Erythroblast (primary cell): Measurements from ENCODE around the gene IRF7.
"Not testable (repeated sequence)": the region's sequence is repeated elsewhere in the genome, so short reads cannot be mapped to it uniquely, and the experiment has no call there.

Experiments
- DNase-seq, 2 experiments: peaks; one replicate each; lab custom pipeline; 2025; lab: John Stamatoyannopoulos, UW
- GATA1 ChIP-seq: IDR thresholded peaks from 2 replicates; pipeline ENCODE4 v1.6.1; 2011; ENCODE audit warnings: low read depth, mild to moderate bottlenecking, control low read depth, low read length, moderate library complexity
- POLR2A ChIP-seq: IDR thresholded peaks from 2 replicates; pipeline ENCODE4 v1.6.1; 2011; ENCODE audit warnings: mild to moderate bottlenecking, low read length

Gene IRF7

DNA sequence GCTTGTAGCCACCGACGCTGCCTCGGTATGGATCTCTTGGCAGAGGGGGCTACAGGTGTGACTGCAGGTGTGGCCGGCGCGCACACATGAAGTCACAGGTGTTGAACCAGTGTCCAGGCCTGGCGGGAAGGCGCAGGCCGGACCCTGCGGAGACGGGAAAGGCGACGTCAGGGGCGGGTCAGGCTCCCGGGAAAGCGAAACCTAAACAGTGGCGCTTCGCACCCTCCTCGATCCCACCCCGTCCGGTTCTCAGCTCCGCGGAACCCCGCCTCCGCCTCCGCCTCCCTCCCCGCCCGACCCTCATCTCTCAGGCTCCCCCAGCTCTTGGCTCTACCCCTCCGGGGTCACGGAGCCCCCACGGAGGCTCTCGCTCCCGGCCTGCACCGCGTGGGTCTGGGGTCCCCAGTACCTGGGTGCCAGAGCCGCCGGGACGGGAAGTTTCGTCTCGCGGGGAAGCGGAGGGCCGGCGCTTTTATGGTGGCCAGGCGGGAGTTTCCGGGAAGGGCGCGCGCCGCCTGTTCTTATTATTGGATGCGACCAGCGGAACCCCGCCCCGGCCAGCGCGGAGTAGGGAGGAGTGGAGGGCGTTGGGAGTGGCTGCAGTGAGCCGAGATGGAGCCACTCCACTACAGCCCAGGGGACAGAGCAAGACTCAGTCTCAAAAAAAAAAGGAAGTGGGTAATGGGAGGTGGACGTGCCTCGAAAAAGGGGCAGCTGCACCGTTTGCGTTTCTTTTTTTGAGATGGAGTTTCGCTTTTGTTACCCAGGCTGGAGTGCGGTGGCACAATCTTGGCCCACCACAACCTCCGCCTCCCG, at the start of gene IRF7:
Gene IRF7, minus strand, starts transcription at position 447 of the 816 bp plus-strand sequence. CDS start 586 bp downstream, outside the sequence.
- TF ChIP-seq POLR2A (peak; percentile 56), GATA1 (no peak)

DNA sequence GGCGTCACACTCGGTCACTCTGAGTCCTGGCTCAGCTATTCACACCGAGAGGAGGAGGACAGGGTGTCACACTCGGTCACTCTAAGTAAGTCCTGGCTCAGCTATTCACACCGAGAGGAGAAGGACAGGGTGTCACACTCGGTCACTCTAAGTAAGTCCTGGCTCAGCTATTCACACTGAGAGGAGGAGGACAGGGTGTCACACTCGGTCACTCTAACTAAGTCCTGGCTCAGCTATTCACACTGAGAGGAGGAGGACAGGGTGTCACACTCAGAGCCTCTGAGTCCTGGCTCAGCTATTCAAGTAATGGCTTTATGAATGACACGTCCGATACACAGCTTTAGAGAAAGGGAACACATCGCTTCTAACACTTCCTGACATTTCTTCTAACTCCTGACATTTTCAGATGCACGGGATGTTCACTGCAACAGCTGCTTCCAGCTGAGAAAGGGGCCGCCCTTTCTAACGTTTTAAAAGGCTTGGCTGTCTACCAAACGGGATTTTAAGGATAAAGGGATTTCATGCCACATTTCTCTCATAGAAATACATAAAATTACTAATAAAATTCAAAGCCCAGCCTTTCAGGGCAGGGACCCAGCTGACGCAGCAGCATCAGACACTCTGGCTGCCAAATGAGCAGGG, 49.4 kb upstream of the IRF7 start:
- TF ChIP-seq POLR2A, result no peak
- TF ChIP-seq GATA1, result no peak
- no peak for DNase-seq

More for the DNA sequence above, at the start of gene IRF7:
- DNase-seq, result peak; percentile 88 to 91

DNA sequence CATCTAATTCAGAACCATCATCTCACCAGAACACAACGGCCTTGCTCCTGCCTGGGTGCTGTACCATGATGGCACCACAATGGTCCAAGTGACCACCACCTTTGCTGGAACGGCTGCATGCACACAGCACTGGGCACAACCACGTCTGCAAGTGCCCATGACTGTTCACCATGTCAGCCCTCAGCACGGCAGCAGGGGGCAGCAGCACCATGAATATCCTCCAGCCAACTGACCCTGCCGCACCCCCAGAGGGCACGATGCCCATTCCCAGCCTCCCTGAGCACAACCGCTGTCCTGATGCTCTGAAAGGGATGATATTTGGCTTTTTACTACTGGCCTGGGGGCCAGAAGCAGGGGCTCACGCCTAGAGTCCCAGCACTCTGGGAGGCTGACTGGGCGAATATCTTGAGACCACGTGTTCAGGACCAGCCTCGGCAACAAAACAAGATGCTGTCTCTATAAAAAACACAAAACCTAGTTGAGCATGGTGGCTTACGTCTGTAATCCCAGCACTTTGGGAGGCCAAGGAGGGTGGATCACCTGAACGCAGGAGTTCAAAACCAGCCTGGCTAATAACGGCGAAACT, 47.0 kb upstream of the IRF7 start:
- DNase-seq, result peak; percentile 61 to 74
- TF ChIP-seq POLR2A, result no peak
- no peak for TF ChIP-seq GATA1

DNA sequence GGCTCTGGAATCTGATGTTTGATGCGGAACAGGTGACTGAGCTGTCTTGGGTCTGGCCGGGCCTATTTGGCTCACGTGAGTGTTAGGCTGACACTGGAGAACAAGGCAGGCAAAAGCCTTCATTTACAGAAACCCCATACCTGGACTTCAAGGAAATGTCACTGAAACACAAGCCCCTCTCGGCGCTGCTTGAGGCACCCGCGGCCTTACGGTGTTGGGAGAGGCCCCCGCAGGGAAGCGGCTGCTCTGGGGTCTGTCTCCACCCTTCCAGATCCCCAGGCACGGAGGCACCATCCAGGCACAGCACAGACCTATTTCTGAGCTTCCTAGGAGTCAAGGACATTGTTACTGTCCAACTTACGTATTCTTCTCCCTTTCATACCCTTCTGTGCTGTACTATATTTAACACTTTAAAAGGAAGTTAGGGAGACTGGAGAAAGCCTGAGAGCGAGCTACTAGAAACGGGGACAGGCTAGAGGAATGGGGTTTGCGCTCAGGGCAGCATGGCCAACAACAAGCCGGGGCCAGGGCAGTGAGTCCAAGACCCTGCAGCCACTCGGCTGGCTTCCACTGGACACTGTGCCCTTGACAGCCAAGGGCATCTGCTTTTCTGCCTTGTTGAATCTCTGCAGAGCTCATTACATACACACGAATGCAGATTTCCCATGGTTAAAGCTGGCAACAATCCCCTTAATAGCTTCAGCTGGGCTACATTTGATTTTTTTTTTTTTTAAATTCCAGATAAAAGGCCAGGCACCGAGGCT, 45.1 kb upstream of the IRF7 start:
- TF ChIP-seq GATA1, result no peak
- TF ChIP-seq POLR2A, result no peak
- DNase-seq, result no peak

DNA sequence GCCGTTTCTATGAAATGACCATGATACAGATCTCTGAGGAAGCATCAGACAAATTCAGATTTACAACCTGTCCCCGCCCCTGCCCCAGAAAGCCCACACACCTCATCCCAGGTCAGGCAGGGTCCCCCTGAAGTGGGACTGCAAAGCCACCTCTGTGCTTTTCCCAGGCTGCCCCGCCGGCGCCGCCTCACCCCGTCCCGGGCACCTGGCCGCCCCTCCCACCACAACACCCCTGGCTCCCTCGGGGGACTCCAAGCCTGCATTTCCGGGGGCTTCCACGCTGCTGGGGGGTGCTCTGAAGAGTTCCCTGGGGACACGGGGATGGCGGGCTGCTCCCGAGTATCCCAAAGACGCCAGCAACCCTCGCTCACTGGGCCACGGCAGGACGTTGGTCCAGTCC, 44.5 kb upstream of the IRF7 start:
- TF ChIP-seq GATA1 (no peak), POLR2A (no peak)
- DNase-seq, result no peak

DNA sequence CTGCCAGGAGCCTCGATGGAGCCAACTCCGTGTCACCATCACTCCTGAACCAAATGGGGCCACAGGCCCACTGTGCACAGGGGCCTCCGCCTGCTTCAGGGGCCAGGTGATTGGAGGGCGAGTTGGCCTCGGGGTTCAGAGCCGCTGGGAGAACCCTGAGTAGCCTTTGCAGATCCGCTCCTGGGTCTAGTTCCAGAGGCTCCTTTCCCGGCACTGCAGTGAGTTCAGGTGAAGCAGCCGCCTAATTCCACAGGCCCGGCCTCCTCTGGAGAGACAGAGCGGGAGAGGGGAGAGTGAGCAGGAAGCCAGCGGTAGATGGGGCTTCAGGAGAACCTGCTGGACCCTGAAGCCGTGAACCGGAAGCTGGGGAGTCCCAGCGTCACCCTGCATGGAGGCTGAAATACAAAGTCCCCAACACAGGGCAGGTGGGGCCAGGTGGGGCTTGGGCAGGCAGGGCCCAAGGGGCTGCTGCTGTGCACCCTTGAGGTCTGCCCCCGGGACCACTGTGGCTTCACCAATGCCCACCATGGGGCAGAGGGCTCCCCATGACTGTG, 43.9 kb upstream of the IRF7 start:
- TF ChIP-seq POLR2A (no peak), GATA1 (no peak)

DNA sequence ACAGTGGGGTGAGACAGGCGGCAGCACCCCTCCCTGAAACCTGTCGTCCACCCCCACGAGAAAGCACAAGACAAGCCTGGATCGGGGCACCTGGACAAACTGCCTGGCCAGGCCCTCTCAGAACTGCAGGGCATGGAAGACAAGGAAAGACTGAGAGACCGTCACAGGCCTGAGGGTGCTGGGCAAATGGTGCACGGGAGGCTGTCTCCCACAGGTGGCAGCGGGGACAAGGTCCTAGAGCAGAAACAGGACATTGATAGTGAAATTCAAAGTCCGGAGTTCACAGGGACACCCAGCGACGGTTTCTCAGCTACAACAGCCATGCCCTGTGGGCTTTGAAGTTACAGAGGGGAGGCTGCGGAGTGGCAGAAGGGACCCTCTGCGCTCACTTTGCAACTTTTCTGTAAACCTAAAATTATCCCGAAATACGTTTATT, 42.0 kb upstream of the IRF7 start:
- no peak for TF ChIP-seq POLR2A
- TF ChIP-seq GATA1, result no peak
- DNase-seq, result no peak

More for the DNA sequence above, 43.9 kb upstream of the IRF7 start:
- no peak for DNase-seq

DNA sequence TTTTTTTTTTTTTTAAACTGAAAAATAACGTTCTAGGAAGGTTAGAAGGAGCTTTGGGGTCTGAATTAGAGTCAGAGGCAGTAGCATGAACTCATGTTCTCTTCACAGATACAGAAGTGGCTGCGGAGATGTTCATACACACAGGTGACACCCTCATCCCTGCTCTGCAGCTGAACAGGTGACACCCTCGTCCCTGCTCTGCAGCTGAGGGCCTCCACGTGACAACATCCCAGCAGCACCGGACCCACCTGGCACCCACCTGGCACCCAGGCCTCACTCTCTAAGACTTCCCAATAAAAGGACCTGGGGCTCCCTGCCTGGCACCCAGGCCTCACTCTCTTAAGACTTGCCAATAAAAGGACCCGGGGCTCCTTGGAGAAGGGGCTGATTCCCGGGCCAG, 41.1 kb upstream of the IRF7 start:
- TF ChIP-seq GATA1, result no peak

DNA sequence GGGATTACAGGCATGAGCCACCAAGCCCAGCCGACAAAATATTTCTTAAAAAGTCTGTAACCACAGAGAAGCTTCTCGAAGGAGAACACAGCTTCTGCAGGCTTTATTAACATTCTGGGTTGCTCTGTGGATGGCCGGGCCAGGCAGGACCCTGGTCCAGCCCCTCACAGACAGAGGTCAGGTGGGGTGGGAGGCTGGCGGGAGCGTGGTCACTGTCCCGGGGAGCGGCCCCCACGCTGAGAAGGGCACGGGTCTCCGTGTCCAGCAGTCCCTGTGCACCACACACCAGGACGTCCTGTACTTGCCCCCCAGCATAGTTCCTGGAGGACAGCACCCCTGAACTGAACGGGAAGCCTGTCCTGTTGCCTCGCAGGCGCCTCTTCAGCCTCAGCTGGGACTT, 40.7 kb upstream of the IRF7 start:
- no peak for DNase-seq
- no peak for TF ChIP-seq POLR2A
- no peak for TF ChIP-seq GATA1

More for the DNA sequence above, 41.1 kb upstream of the IRF7 start:
- DNase-seq, result no peak

DNA sequence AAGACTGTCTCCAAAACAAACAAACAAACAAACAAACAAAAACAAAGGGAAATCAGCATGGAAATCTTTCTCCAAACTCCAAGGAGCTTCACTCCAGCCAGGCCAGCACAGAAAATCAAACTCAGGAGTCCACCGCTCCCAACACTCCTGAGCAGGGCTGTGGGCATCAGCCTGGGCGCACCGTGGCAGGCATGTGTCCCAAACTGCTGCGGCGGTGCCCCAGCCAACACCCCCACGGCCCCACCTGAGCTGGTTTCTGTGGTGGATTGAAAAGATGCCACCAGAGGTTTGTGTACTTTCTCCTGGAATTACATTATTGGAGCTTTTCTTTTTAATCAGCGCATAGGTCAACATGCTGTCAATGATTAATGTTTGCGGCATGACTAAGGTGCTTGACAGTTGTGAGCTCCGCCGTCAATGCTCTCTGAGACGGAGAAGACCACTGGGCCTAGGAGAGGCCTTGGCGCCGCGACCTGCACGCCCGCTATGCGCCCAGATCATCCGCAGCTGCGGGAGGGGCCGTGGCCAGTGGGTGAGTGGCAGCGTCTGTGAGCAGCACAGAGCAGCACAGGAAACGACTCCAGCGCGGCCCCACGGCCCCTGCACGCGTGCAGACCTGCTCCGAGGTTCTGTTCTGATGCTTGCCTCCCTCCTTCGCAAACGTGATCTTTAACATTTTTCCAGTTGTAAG, 39.4 kb upstream of the IRF7 start:
- DNase-seq, result no peak
- TF ChIP-seq GATA1 (no peak), POLR2A (no peak)

DNA sequence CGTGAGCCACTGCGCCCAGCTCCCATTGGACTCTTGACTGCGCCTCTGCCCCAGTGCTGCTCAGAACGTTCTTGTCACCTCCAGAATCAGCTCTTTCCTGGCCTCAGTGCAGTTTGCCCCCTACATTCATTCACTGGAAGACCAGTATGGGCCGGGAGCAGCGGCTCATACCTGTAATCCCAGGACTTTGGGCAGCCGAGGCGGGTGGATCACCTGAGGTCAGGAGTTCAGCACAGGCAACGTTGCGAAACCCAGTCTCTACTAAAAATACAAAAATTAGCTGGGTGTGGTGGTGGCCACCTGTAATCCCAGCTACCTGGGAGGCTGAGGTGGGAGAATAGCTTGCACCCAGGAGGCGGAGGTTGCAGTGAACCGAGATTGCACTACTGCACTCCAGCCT, 38.7 kb upstream of the IRF7 start:
- not testable (repeated sequence) for DNase-seq

DNA sequence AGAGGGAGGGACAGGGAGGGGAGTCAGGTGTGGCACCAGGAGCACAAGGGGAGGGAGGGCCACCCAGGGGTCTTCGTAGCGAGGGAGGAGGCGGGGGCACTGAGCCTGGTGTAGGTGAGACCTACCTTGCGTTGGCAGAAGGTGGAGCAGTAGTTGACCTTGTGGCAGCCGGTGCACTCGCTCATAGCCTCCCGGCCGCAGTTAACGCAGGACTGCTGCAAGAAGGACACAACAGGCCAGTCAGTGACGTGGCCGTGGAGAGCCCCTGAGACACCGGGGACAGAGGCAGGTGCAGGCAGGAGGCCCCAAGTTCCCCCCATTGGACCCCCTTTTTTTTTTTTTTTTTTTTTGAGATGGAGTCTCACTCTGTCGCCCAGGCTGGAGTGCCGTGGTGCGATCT, 38.1 kb upstream of the IRF7 start:
- TF ChIP-seq GATA1 (no peak), POLR2A (no peak)
- DNase-seq, result no peak

DNA sequence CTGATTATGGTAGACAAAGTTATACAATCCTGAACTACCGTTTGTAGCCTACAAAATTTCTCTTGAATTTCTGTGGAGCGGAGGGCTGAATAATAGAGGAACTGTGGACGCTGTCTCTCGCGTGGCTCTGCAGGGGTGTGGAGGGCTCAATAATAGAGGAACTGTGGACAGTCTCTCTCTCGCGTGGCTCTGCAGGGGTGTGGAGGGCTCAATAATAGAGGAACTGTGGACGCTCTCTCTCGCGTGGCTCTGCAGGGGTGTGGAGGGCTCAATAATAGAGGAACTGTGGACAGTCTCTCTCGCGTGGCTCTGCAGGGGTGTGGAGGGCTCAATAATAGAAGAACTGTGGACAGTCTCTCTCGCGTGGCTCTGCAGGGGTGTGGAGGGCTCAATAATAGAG, 37.4 kb upstream of the IRF7 start:
- DNase-seq, result not testable (repeated sequence)
